ENCODE data around the gene LAMC3.

DNA sequence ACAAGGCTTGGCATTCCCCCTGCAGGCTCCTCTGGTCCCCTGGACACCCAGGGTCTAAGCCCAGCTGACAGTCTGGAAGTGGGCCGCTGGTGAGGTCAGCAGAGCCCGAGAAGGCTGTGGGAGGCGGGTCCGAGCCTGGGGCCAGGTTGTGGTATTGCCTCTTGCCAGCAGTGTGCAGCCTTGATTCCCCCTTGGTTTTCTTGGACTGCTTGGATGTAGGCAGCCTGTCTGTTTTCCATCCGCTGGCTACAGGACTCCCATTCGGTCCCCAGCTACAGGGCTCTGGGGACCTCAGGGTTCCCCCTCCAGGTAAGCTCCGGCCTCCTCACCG, 88.9 kb downstream of the LAMC3 start:
- TF ChIP-seq, protein P1, sequence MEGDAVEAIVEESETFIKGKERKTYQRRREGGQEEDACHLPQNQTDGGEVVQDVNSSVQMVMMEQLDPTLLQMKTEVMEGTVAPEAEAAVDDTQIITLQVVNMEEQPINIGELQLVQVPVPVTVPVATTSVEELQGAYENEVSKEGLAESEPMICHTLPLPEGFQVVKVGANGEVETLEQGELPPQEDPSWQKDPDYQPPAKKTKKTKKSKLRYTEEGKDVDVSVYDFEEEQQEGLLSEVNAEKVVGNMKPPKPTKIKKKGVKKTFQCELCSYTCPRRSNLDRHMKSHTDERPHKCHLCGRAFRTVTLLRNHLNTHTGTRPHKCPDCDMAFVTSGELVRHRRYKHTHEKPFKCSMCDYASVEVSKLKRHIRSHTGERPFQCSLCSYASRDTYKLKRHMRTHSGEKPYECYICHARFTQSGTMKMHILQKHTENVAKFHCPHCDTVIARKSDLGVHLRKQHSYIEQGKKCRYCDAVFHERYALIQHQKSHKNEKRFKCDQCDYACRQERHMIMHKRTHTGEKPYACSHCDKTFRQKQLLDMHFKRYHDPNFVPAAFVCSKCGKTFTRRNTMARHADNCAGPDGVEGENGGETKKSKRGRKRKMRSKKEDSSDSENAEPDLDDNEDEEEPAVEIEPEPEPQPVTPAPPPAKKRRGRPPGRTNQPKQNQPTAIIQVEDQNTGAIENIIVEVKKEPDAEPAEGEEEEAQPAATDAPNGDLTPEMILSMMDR (IDR thresholded peaks at IDR 0.05) = no peak
- no peak for TF ChIP-seq POLR2A (IDR thresholded peaks at IDR 0.05)
- no peak for TF ChIP-seq EP300 (IDR thresholded peaks at IDR 0.05)
- no peak for TF ChIP-seq POLR2AphosphoS5 (IDR thresholded peaks at IDR 0.05)

Measured in stomach (tissue), 4 donors.